Kidney capillary endothelial cell (primary cell): ENCODE results near the gene HOXB3.

Source experiments
- DNase-seq: peaks from one replicate; pipeline ENCODE4 v3.0.0-alpha.2; 2018; ENCODE audit warnings: low spot score

The HOXB3 gene

DNA sequence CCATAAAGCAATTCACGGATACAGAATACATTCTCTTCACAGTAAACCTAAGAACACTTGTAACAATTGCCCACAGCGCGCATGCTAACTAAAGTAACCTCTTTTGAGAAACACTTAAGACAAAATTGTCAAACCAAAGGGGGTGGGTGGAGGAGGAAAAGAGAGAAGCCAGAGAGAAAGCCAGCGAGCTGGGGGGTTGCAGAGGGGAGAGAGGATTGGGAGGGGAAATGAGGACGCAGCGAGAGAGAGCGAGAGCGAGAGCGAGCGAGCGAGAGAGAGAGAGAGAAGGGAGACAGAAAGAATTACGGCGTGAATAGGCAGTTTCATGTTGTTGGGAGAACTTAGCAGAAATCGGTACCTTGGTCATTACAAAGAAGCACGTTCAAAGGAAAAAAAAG lies 22.4 kb upstream of the HOXB3 start:
- DNase-seq: no peak

DNA sequence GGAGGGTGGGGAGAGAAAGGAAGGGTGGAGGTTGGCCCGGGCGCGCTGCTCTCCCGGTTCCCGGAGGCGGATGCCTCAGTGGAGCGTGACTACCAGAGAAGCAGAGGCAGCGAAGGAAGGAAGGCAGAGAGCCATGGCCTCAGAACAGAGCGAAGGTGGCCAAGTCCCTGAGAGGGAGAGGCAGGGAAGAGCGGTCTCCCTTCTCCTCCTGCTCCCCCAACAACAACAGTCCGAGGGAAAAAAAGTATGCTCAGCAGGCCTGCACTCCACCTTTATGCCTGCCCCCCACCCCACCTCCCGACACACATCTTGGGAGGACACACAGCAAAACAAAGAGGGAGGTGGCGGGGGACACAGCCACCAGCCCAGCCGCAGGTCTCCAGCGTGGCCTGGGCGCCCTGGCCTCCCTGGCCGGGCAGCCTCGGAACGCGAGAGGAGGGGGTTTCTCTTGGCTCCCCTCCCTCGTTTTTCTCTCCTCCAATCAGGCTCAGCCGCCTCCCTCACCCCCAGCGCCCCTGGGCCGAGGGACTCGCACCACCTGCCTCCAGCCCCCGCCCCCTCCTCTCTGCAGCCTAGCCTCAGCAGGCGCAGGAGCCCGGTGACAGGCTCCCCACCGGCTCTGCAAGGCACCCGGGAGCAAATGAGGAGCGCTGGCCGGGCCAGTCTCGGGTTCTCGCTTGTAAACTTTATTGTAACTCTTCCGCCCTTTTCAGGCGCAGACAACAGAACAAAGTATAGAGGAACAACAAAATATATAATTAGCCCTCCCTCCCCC lies 21.8 kb upstream of the HOXB3 start:
- DNase-seq: no peak

DNA sequence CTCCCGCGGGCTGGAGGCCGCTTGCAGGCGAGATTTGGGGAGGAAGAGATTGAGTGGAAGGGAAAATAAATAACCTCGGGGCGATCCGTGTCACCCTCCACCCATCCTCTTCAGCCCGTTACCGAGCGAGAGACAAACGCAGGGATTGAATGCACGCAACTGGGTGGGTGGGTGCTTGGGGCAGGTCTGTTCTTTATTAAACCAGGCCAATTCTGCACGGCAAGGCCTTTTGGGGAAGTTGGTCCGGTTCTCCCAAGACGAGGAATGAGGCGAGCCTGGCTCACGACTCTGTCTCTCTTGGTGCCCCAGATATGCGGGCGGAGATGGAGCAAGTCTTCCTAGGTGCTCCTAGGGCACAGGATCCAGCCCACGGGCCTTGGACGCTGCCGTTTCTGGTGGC lies 21.2 kb upstream of the HOXB3 start:
- no peak for DNase-seq

DNA sequence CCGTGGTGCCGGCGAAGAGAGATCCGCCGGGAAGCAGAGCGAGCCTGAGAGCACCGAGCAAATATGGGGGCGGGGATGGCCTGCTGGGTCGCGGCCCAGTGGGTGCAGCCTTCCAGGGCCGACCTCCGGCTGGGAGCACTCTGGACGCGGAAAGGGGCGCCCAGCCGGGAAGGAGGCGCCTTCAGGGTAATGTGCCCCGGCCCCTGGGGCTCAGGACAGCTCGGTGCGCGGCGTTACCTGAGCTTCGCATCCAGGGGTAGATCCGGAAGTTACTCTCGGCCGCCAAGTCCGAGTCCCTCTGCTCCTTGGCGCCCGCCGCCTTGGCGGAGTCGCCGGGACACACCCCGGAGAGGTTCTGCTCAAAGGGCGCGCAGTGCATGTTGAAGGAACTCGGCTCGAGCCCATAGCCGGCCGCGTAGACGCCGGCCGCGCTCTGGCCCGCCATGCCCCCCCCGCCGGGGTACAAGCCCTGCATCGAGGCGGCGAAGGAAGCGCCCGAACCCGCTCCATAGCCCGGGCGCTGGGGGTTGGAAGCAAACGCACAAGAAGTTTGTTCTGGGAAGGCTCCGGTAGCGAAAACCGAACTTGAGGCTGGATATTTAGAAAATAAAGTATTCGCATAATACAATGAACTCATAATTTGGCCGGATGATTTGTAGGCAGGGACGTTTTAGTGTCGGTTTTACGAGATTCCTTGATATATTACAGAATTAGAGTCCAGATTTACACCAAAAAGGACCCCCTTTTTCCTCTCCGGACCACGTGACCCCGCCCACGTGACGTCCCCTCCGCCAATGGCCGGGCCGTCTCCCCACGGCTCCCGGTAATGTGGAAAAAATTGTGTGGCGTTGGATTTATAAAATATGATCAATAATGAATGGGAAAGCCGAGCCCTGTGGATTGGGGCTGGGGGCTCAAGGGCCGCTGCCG lies 20.5 kb upstream of the HOXB3 start, which contains the start of gene HOXB7:
Gene HOXB7, minus strand, starts transcription at position 736 of the 930 bp plus-strand sequence. Its CDS starts 99 bp downstream, at position 637.
- peak; percentile 73 for DNase-seq

DNA sequence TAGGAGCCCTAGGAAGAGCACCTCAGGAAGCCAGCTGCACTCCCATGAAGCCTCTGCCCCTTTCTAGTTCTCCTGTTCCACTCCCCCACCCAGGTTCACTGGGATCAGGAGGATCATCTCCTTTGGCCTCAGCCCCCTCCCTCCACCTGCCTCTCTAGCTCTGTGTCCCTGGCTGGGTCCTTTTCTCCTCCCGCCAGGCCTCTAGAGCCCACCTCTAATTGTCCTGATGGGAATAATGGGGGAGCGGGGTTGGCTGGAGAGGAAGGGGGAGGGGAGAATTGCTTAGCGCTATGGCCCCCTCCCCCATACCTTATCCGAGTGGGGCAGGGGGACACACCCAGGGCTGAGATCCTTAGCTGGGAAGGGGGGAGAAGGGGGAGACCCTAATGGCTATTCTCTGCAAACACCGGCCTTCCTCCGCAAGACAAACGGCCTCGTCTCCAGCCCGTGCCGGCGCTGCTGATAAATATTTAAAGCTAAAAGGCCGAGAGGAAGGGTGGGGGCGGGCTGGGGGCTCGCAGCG lies 19.8 kb upstream of the HOXB3 start:
- DNase-seq: no peak

DNA sequence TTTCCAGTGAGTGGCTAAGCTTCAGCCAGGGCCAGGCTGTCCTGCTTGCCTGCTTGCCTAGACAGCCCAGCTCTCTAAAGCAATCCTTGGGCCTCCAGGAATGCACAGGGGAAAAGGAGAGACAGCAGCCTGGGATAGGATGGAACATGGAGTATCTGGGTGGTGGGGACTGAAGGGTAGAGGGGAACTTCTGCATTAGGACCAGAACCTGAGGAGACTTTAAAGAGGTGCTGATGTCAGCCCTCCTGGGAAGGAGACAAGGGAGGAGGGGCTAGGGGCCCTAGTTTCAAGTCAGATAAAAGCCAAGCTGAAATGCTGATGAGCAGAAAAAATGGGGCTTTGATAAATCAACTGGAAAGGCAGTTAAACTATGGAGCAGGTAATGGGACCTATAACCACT lies 19.0 kb upstream of the HOXB3 start:
- DNase-seq: no peak

DNA sequence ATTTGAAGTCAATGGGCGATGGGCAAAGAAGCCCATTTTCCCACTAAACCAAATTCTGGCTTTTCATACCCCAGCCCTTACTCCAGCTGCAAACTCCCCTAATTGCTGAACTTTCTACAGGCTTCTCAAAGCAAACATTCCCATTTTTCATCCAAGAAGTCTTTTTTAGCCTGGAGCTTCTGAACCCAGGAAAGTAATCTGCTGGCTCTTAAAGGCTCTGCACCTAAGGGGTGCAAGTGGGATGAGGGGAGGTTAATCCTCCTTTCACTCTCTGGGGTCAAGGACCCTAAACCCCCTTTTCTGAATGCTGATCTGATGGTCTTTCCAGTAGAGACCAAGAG lies 18.4 kb upstream of the HOXB3 start:
- no peak for DNase-seq

DNA sequence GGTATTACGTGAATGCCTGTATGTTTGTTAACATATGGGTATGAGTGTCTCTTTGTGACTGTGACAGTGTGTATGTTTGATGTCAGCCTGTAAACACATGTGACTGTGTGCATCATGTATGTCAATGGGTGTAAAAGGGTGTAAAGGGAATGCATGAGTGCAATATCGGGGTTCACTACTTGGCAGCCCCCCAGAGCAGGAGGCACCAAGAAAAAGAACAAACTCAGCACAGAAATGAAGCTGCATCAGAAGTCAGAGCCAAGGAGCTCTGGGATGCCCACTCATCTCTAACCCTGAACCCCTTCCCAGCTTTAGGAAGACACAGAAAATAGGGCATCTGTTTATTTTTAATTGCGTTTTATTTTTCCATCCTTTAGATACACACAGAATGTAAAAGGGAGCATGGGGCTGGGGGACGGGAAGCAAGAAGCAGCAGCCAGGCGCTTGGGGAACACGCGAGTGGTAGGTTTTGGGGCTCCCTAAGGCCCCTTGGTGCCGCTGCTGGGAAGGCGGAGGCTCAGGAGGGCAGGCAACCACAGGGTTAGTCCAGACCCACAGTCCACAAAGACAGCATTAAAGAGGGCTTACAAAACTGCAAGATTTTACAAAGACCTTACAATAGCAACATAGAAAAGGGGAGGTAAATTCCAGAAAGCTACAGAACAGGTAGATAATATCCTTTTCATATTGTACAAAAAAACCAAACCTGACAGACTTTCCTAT lies 17.0 kb upstream of the HOXB3 start:
- no peak for DNase-seq

DNA sequence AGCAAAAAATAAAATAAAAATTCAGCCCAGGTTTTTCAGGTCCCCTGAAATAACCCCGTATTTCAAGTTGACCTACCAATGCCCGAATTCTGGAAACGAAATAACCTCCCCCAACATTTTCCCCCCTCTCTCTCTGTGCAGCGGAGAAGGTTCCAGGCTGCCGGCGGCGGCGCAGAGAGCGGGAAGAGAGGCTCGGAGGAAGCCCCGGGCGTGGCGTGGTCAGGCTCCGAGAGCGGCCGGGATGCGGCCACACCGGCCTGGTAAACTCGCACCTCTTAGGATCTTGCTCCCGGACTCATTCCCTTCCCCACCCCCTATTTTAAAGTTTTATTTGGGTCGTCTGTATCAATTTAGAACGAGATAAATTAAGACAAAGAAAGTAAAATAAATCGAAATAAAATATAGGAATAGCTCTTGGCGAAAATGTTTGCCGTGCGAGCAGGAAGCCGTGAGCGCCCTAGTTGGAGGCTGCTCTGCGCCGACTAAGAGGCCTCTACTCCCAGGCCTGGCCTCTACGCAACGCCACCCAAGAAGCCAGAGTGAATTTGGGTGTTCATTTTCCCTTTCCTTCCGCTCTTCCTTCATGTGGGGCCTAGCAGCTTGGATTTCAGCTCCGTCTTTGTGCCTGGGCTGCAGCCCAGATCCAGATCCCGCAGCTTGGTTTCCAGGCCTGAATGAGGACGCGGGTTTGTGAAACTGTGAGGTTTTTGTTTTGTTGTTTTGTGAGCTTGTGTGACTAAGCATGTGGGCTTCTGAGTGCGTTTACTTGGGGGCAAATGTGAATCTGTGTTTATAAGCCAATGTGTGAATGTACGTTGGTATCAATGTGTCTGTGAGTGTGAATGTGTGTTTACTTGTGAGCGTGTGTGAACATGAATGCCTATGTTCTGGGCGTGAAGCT lies 16.2 kb upstream of the HOXB3 start:
- no peak for DNase-seq

DNA sequence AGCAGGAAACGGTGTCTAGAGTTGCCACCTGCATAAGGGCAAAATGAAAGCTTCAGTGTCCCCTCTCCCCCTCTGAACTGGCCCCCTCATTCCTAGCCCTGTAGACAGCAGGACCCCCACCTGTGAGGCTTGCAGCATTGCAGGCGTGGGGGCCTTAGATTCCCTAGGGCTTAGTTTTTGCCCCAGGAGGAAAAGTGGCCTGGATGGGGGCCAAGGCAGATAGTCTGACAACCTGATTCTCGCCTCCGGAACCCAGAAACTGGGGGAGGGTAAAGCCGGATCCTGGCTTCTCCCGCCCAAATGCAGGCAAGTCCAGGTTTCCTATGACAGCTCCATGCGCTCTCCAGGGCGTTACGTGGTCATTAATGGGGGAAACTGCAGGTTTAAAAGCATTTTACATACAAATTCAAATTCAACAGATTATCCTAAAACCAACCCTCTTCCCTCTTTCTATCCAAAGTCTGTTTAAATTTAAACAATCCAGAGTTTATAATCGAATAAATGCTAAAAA lies 15.4 kb upstream of the HOXB3 start:
- no peak for DNase-seq

DNA sequence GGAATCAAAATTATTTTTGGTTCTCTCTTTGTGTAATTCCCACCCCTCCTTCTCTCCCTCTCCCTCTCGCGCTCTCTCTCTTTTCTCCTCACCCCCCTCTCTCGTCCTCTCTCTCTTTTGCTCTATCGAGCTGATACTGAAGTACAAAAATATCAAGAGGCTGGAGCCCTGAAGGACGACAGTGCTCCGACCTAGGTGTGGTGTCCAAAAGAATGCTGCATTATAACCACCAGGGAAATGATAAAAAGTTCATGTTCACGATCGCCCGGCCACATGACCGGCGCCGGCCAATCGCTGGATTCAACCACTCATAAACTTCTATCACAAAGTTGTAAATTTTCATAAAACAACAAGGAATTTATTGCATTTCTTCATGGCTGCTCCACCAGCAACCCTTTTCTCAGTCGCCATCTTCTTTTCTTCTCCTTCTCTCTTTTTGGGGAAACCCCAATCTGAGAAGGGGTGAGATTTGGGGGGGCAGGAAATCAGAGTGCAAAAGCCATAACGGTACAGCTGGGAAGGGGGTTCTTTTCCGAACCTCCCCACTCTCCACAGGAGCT lies 14.8 kb upstream of the HOXB3 start, which contains the start of gene HOXB6:
Gene HOXB6, minus strand, starts transcription at position 217 of the 560 bp plus-strand sequence. CDS start 6,836 bp downstream, outside the sequence.
- DNase-seq: peak; percentile 71

DNA sequence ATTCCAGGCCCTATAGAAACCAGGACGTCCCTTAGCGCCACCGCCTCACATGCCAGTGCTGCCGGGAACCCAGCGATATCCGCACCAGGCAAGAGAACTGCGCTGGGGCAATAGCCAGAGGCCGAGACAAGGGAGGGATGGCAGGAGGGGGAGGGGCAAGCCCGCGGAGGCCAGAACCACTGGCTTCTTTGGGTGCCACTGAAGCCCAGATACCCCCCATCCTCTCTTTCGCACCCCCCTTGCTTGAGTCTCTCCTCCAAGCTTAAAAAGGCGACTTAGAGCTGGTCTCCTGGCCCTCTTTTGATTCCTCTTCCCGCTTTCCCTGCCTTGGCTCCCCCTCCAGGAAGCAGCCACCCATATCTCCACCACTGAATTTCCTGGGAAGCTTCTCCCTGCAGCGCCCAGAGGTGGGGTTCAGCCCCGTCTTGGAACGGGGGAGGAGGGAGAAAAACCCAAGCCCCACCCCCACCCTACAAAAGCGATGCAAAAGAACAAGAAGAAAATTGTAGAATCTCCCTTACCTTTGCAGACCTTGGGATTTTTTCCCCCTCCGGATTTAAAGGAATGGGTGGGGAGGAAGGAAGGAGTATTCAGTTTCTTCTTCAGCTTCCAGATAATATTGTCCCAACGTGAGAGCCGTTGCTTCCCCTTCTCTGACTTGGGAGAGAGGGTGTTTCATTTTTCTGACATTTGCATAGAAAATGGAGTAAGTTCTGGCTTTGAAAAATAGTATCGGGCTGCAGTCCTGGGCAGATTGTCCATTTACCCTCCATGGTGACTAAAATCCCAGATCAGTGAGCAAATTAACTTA lies 14.1 kb upstream of the HOXB3 start:
- peak; percentile 66 for DNase-seq

DNA sequence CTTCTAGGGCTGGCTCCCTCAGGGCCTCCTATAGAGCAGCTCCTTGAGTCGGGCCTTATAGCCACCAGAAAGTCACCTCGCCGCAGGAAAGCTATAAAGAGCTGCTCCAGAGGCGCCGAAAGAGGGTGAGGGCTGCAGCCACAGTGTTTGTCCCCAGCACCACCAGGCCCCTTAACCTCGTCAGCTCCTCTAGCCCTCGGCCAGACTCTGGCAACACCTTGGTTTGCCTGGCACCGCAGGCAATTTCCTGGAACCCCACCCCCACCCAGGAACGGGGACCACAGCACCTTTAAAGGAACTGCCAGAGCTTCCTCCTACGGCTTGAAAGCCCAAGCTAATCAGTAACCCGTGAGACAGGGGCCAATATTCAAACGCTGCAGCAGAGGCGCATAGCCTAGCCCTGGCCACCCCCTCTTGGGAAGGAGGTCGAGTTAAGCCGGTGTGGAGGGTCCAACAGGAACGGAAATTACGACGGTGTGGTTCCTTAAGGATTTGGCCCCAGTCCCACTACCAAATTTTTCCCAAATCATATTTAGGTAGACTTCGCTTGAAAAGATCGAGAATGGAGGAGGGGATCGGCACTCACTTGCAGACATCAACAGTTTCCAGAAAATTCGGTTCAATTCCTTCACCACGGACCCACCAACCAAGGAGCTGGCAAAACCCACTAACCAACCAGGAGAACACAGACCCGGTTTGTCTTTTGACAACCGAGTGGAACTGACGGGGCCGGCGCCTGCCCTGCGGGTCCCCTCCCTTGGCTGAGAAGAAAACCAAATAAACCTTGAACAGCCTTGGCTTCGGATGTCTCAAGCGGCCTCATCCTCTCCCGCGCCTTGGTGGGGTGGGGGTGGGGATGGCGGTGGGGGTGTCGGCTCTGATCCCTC lies 11.7 kb upstream of the HOXB3 start:
- no peak for DNase-seq

DNA sequence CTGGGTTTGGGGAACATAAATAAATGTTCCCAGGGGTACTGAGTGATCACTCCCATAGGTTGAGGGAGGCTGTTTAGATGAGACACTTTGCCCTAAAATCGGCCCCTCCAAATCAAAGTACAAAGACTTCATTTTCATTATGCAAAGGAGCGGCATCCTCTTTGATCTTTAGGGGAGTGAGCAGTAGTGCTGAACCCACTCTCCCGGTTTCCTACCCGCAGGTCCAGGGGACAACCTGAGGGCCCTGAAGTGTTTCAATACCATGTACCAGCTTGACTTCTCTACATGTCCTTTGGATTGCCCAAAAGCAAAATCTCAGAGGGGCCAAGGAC lies 11.1 kb upstream of the HOXB3 start:
- DNase-seq: no peak

DNA sequence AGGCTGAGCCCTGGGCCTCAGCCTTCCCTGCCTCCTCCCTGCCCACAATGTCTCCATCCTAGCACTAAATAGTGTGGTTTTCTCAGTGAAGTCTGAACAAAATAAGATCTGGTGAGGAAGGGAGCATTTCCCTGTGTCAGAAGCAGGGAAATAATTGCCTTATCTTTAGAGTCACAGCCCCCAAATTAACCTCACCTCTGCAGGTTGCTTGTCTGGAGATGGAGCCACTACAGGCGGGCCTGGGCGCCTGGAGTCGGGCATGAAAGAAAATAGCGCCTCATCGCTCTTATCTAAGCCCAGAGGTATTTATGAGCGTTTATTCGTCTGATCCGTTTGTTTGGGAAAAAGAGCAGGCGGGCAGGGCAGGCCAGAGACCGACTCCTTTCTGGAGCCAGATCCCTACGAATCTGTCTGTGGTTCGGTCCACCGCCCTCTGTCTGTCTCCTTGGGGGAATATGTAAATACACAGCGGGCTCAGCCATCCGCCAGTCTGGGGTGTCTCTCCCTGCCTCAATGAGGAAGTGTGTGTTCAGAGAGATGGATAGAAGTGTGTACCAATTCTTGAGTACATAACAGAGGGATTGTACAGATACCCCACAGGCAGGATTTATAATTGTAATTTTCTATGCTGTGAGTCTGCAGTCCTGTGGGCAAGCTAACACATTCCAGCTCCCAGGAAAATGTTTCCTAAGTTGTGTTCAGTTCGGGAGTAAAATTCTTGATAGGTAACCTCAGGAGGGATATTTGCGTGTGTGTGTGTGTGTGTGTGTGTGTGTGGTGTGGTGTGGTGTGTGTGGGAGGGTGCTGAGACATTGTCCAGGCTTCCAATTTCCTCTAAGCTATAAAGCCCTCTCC lies 10.4 kb upstream of the HOXB3 start:
- no peak for DNase-seq

DNA sequence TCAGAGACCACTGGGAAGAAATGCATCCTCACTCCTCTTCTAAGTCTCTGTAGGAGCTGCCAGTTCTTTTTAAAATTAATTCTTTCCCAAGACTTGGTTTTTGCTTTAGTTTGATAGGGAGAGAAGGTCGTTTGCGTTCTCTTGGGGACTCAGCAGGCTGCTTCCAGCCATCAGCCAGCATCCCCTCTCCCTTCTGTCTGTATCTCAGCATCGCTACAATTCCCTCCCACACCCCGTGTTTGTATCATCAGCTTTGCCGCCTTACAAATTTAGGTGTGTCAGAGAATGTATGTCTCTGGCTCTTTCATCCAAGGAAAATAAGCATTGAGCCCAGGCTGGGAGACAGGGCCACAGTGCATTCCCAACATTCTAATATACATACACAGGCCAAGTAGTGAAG lies 9.3 kb upstream of the HOXB3 start:
- no peak for DNase-seq

DNA sequence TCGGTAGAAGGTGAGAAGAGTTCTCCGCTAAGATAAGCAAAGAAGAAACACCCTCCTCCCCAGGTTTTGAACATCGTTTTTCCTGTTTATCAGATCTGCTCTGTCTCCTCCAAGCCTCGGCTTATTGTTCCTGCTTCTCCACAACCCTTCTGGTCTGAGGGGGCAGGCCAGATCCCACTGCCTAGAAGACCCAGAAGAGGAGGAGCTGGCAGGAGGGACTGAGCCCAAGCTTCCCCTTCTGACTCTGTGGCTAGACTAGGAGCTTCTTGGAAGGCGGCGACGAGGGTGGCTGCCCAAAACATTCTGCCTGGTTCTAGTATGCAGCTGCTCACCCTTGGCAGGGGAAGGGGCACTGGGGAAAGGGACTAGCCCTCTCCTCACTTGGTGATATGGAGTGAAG lies 8.7 kb upstream of the HOXB3 start:
- no peak for DNase-seq
